ENCODE results near the gene TMEM198. TPM values are rescaled to one million over a fixed set of nuclear protein-coding genes. Genes with fewer than 3 reads are reported as not detected.

Gene TMEM198
- polyA plus RNA-seq, 1 donor (not counting 4 experiments of a cell fraction or from before 2014, with no cell fraction given), result 0.81 TPM

- H3K79me2 ChIP-seq (ENCODE audit: control insufficient read depth, insufficient read depth, low read length), result peaks cover 1% of the 10 kb centered on the region
- H4K20me1 ChIP-seq (ENCODE audit: control insufficient read depth, extremely low read depth, insufficient read depth, low read length), result no peaks in the 10 kb centered on the region
- FAIRE-seq (no peak), DNase-seq (ENCODE audit: low read depth, low spot score) (no peak)
- no peak overlapping the region for H2AFZ ChIP-seq (ENCODE audit: control insufficient read depth, low read length)
- H3K27ac ChIP-seq (ENCODE audit: control insufficient read depth, insufficient read depth, low read length), result no peak overlapping the region
- H3K9me3 ChIP-seq (ENCODE audit: control insufficient read depth, low read depth, low read length), result no peaks in the 10 kb centered on the region
- H3K9me1 ChIP-seq (ENCODE audit: control insufficient read depth, extremely low read depth, insufficient read depth, low read length), result no peaks in the 10 kb centered on the region
- no peak for TF ChIP-seq EZH2 (IDR thresholded peaks at IDR 0.05; ENCODE audit: low read length)
- TF ChIP-seq, protein P1, sequence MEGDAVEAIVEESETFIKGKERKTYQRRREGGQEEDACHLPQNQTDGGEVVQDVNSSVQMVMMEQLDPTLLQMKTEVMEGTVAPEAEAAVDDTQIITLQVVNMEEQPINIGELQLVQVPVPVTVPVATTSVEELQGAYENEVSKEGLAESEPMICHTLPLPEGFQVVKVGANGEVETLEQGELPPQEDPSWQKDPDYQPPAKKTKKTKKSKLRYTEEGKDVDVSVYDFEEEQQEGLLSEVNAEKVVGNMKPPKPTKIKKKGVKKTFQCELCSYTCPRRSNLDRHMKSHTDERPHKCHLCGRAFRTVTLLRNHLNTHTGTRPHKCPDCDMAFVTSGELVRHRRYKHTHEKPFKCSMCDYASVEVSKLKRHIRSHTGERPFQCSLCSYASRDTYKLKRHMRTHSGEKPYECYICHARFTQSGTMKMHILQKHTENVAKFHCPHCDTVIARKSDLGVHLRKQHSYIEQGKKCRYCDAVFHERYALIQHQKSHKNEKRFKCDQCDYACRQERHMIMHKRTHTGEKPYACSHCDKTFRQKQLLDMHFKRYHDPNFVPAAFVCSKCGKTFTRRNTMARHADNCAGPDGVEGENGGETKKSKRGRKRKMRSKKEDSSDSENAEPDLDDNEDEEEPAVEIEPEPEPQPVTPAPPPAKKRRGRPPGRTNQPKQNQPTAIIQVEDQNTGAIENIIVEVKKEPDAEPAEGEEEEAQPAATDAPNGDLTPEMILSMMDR (optimal IDR thresholded peaks at IDR 0.05 in 1 of 3, IDR thresholded peaks at IDR 0.05 in 1 of 3, conservative IDR thresholded peaks at IDR 0.05 in 1 of 3; ENCODE audit: extremely low read depth in 1 of 3, insufficient read depth in 2 of 3, low read length in 3 of 3), result no peak
- peaks cover 5% of the 10 kb centered on the region for H3K4me1 ChIP-seq (ENCODE audit: control insufficient read depth, extremely low read depth, insufficient read depth, low read length)
- no peak overlapping the region for H3K4me2 ChIP-seq (ENCODE audit: control insufficient read depth, extremely low read depth, insufficient read depth, low read depth, low read length)
- no peak overlapping the region for H3K9ac ChIP-seq (ENCODE audit: control insufficient read depth, extremely low read depth, insufficient read depth, low read length)
- no peaks in the 10 kb centered on the region for H3K27me3 ChIP-seq (ENCODE audit: control insufficient read depth, extremely low read depth, insufficient read depth, low read length)
- H3K4me3 ChIP-seq (ENCODE audit: control insufficient read depth in 2 of 3, extremely low read depth in 1 of 3, insufficient read depth in 2 of 3, low read depth in 1 of 3, low read length in 3 of 3), result no peak overlapping the region
- H3K36me3 ChIP-seq (ENCODE audit: control insufficient read depth in 2 of 2, extremely low read depth in 1 of 2, insufficient read depth in 2 of 2, low read length in 2 of 2), result no peaks in the 10 kb centered on the region
- dilution Hi-C loops (cut with MboI; ENCODE audit: extremely low pct_ligation_motif_present, low sequenced_read_pairs), result no loop called here
These were observed 49.3 kb downstream of the TMEM198 start for GRCh38 chr2:219593154-219593553.

DNA sequence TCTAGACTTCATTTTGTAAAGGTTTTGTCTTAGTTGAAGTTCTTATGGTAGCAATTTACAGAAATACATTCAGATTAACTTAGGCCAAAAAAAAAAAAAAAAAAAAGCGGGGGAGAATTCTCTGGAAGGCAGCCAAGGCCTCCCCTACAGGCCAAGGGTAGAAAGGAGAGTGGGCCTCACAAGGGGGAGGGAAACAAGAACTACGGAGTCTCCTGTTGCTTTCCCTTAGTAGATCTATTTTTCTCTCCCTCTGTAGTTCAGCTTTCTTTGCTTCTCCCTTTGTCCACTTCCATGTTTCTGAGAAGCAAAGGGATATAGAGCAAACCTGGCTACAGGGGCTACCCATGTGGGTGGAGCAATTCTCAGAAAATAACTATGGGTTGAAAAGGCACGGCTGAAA, 51.4 kb downstream of the TMEM198 start:
- H3K4me1 ChIP-seq (ENCODE audit: control insufficient read depth, extremely low read depth, insufficient read depth, low read length), result peaks cover 8% of the 10 kb centered on the region
- dilution Hi-C loops (cut with MboI; ENCODE audit: extremely low pct_ligation_motif_present, low sequenced_read_pairs), result no loop called here
- no peaks in the 10 kb centered on the region for H3K27me3 ChIP-seq (ENCODE audit: control insufficient read depth, extremely low read depth, insufficient read depth, low read length)
- FAIRE-seq (no peak), DNase-seq (ENCODE audit: low read depth, low spot score) (no peak)
- H4K20me1 ChIP-seq (ENCODE audit: control insufficient read depth, extremely low read depth, insufficient read depth, low read length), result no peaks in the 10 kb centered on the region
- no peak overlapping the region for H3K9ac ChIP-seq (ENCODE audit: control insufficient read depth, extremely low read depth, insufficient read depth, low read length)
- TF ChIP-seq EZH2 (IDR thresholded peaks at IDR 0.05; ENCODE audit: low read length), result no peak
- no peak overlapping the region for H3K27ac ChIP-seq (ENCODE audit: control insufficient read depth, insufficient read depth, low read length)
- H3K79me2 ChIP-seq (ENCODE audit: control insufficient read depth, insufficient read depth, low read length), result peaks cover 3% of the 10 kb centered on the region
- H3K4me2 ChIP-seq (ENCODE audit: control insufficient read depth, extremely low read depth, insufficient read depth, low read depth, low read length), result no peak overlapping the region
- no peaks in the 10 kb centered on the region for H3K9me1 ChIP-seq (ENCODE audit: control insufficient read depth, extremely low read depth, insufficient read depth, low read length)
- no peak overlapping the region for H3K4me3 ChIP-seq (ENCODE audit: control insufficient read depth in 2 of 3, extremely low read depth in 1 of 3, insufficient read depth in 2 of 3, low read depth in 1 of 3, low read length in 3 of 3)
- no peak overlapping the region for H2AFZ ChIP-seq (ENCODE audit: control insufficient read depth, low read length)
- no peaks in the 10 kb centered on the region for H3K9me3 ChIP-seq (ENCODE audit: control insufficient read depth, low read depth, low read length)
- no peaks in the 10 kb centered on the region for H3K36me3 ChIP-seq (ENCODE audit: control insufficient read depth in 2 of 2, extremely low read depth in 1 of 2, insufficient read depth in 2 of 2, low read length in 2 of 2)

DNA sequence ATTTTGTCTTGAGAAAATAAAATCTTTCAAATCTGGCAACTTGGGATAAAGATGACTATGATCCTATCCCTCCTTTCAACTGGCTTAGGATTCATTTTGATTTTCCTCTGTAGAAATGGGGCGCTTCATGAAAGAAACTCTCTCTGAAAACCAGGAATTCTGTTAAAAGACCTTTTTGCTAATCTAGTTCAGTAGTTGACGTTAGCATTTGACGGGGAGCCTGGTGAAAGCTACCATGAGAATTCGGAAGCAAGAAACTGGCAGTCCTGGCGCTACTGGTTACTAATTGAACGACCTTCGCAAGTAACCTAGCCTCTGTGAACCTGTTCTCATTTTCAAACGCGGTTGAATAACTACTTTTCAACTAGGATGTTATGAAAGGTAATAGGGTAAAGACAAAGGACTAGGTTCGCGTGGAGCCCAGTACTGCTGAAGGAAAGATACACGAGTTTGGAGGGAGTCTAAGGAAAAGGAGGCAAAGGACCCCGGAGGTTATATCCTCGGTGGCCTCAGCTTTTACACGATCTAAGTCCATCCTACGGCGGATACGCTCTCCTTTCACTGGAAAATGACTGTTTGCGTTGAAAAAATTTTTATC, 53.2 kb downstream of the TMEM198 start:
- H2AFZ ChIP-seq (ENCODE audit: control insufficient read depth, low read length), result peak overlapping the region; percentile 84
- no peaks in the 10 kb centered on the region for H4K20me1 ChIP-seq (ENCODE audit: control insufficient read depth, extremely low read depth, insufficient read depth, low read length)
- DNase-seq (ENCODE audit: low read depth, low spot score) (no peak), FAIRE-seq (peak; percentile 5)
- peaks cover 3% of the 10 kb centered on the region for H3K79me2 ChIP-seq (ENCODE audit: control insufficient read depth, insufficient read depth, low read length)
- no peaks in the 10 kb centered on the region for H3K27me3 ChIP-seq (ENCODE audit: control insufficient read depth, extremely low read depth, insufficient read depth, low read length)
- peaks cover 4 to 7% of the 10 kb centered on the region in 2 experiments for H3K36me3 ChIP-seq (ENCODE audit: control insufficient read depth in 2 of 2, extremely low read depth in 1 of 2, insufficient read depth in 2 of 2, low read length in 2 of 2)
- H3K4me2 ChIP-seq (ENCODE audit: control insufficient read depth, extremely low read depth, insufficient read depth, low read depth, low read length), result peak overlapping the region; percentile 100
- peaks cover 8% of the 10 kb centered on the region for H3K4me1 ChIP-seq (ENCODE audit: control insufficient read depth, extremely low read depth, insufficient read depth, low read length)
- dilution Hi-C loops (cut with MboI; ENCODE audit: extremely low pct_ligation_motif_present, low sequenced_read_pairs), result no loop called here
- H3K9me1 ChIP-seq (ENCODE audit: control insufficient read depth, extremely low read depth, insufficient read depth, low read length), result no peaks in the 10 kb centered on the region
- no peak for TF ChIP-seq EZH2 (IDR thresholded peaks at IDR 0.05; ENCODE audit: low read length)
- TF ChIP-seq, protein P1 (optimal IDR thresholded peaks at IDR 0.05 in 1 of 3, IDR thresholded peaks at IDR 0.05 in 1 of 3, conservative IDR thresholded peaks at IDR 0.05 in 1 of 3; ENCODE audit: extremely low read depth in 1 of 3, insufficient read depth in 2 of 3, low read length in 3 of 3), result no peak
- H3K9ac ChIP-seq (ENCODE audit: control insufficient read depth, extremely low read depth, insufficient read depth, low read length), result peak overlapping the region; percentile 90
- peak overlapping the region; percentile 68 to 99 (median 91) for H3K4me3 ChIP-seq (ENCODE audit: control insufficient read depth in 2 of 3, extremely low read depth in 1 of 3, insufficient read depth in 2 of 3, low read depth in 1 of 3, low read length in 3 of 3)
- H3K9me3 ChIP-seq (ENCODE audit: control insufficient read depth, low read depth, low read length), result no peaks in the 10 kb centered on the region
- peak overlapping the region; percentile 93 for H3K27ac ChIP-seq (ENCODE audit: control insufficient read depth, insufficient read depth, low read length)

All from keratinocyte (primary cell).